NCI-H1930 (cell line): ENCODE results near the gene LSMEM2.
A peak's percentile ranks its signal among the peaks of the same experiment; 100 is the strongest.
"Not testable (repeated sequence)": the region's sequence is repeated elsewhere in the genome, so short reads cannot be mapped to it uniquely, and the experiment has no call there.

Experiments used
- DNase-seq, 2 experiments: peaks; one replicate each; lab custom pipeline; 2025; lab: John Stamatoyannopoulos, UW

Gene LSMEM2

GRCh38 chr3:50264964-50265485 lies 13.9 kb upstream of the LSMEM2 start:
- no peak for DNase-seq

DNA sequence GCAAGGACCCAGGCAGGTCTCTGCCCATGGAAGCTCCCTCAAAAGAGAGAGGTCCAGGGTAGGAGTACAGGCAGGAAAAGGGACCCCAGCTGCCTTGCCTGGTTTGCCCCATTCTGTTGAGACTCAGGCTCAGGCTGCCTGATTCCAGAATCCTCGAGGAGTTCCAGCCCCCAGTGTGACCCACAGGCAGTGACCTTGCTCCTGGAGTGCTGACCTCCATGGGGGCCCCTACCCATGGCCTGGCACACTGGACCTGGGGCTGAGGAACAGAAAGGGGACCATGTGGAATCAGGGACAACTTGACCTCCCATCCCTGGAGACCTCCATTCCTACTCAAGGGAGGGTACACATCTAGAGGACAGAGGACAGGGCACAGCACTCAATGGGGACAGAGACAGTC lies 13.3 kb upstream of the LSMEM2 start:
- DNase-seq: no peak

DNA sequence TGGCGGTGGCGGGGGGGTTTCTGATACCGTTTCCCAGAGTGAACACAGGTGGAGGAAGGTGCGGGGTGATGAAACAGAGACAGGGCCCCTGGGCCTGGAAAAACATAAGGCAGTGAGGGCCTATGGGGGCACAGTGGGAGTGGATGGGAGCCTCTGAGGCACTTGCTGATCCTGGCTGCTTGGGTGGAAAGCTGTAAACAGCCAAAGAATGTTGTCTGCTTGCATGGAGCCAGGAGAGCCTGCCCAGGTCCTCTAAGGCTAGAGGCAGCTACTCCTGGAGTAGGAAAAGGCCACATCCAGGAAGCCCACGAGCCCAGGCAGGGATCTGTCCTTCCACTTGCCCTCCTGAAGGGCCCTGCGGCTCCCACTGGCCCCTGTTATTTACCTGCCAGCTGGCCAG lies 12.9 kb upstream of the LSMEM2 start:
- no peak for DNase-seq

- no peak for DNase-seq
Observed at GRCh38 chr3:50266836-50267235, 12.1 kb upstream of the LSMEM2 start.

- no peak for DNase-seq
Observed at GRCh38 chr3:50267280-50267913, 11.5 kb upstream of the LSMEM2 start.

GRCh38 chr3:50268276-50268675 lies 10.6 kb upstream of the LSMEM2 start:
- DNase-seq: no peak

DNA sequence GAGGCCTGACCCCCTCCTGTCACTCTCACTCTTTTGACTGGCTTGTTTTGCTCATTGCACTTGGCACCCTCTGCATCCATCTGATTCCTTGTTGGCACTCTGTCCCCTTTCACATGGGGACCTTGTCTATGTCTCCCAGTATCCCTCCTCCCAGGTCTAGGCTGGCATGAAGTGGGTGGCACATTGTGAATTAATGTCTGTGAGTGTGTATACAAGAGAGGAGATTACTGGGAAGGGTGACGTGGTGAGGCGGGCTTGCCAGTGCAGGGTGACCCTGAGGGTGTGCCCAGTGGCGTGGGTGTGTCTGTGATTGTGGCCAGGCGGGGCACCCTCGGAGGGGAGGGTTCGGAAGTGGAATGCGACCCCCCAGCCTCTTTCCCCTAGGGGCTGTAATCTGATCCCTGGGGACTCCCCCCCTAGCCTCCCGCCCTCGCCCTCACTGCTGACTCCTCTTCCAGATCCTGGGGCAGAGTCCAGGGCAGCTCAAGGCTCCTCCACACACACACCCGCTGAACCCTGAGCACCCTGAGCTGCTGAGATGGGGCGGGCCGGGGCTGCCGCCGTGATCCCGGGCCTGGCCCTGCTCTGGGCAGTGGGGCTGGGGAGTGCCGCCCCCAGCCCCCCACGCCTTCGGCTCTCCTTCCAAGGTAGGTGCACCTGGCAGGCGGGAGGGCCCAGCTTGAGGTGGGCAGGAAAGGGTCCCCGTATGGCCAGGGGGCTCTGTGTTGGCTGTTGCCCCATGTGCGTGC lies 10.0 kb upstream of the LSMEM2 start, which contains the start of gene SEMA3B:
SEMA3B (plus strand) TSS at position 445 of the 749 bp plus-strand sequence; CDS start at position 539, 94 bp downstream.
- DNase-seq: no peak

GRCh38 chr3:50269460-50269859 lies 9.4 kb upstream of the LSMEM2 start:
- DNase-seq: no peak

- DNase-seq: no peak
Observed at GRCh38 chr3:50269977-50270413, 8.9 kb upstream of the LSMEM2 start.

DNA sequence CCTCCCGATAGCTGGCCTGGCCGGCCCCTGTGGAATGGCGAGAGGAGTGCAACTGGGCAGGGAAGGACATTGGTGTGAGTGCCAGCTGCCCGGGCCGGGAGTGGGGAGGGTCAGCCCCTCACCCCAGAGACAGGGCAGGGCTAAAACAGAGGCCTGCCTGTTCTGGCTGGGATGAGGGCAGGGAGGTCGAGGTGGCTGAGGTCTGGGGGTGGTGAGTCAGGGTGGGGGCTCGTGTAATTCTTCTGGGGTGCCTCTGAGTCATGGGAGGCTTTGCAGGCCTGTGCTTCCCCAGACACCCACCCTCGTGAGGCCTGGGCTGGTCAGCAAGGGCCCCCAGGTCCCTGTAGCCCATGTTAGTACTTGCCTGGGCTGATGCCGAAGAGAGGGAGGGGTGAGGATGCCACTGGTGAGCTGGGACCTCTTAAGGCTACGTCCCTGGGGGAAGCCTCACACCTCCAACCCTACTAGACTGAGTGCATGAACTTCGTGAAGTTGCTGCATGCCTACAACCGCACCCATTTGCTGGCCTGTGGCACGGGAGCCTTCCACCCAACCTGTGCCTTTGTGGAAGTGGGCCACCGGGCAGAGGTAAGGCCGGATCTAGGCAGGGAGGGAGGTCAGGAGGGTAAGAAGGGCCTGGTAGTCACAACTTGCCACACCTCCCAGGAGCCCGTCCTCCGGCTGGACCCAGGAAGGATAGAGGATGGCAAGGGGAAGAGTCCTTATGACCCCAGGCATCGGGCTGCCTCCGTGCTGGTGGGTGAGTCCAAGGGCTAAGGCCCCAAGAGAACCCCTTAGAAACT lies 8.3 kb upstream of the LSMEM2 start:
- DNase-seq: no peak

DNA sequence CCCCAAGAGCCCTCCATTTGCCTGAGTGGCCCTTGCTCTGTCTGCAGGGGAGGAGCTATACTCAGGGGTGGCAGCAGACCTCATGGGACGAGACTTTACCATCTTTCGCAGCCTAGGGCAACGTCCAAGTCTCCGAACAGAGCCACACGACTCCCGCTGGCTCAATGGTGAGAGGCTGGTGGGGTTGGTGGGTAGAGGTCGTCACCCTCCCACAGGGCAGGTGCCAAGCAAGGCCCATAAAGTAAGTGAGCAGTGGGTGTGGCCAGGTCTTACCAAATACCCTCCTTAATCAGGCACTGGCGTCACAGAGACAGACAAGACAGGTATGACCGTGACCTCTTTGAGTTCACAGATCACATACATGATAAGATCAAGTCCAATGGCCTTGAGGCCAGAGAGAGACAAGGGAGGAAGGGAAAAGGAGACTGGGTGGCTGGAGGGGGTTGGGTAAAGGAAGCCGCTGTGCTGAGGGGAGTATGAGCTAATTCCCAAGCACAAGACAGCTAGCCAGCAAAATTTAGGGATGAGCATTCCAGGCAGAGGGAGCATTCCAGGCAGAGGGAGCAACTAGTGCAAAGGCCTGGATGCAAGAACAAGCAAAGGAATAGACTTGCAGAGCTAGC lies 7.5 kb upstream of the LSMEM2 start:
- DNase-seq: no peak

- not testable (repeated sequence) for DNase-seq
Observed at GRCh38 chr3:50272538-50272910, 6.4 kb upstream of the LSMEM2 start.

- DNase-seq: peak; percentile 33 to 74
Observed at GRCh38 chr3:50272911-50273688, 5.8 kb upstream of the LSMEM2 start.

DNA sequence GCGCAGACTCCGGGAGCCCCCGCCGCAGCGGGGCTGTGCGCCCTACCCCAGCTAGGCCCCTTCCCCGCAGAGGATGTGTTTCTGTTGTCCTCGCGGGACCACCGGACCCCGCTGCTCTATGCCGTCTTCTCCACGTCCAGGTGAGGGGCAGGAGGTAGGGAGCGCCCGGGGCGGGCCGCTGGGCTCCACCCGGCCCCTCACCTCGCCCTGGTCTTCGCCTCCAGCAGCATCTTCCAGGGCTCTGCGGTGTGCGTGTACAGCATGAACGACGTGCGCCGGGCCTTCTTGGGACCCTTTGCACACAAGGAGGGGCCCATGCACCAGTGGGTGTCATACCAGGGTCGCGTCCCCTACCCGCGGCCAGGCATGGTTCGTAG lies 5.2 kb upstream of the LSMEM2 start:
- DNase-seq: no peak

DNA sequence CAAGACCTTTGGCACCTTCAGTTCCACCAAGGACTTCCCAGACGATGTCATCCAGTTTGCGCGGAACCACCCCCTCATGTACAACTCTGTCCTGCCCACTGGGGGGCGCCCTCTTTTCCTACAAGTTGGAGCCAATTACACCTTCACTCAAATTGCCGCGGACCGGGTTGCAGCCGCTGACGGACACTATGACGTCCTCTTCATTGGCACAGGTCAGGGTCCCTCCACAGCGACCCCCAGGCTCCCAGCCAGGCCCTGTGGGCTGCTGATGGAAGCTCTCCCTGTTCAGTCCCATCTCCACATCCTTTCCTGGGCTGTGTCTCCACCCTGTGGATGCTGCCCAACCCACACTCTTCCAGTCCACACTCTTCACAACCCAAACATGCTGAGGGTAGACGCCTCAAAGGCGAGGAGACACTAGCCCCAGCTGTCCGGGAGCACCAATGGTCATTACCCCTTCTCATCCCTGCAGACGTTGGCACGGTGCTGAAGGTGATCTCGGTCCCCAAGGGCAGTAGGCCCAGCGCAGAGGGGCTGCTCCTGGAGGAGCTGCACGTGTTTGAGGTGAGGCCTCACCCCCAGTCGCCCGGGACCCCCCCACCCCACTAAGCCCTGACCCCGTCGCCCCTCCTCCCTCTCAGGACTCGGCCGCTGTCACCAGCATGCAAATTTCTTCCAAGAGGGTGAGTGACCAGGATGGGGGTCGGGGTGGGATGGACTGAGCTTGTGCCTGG lies 4.3 kb upstream of the LSMEM2 start:
- DNase-seq: peak; percentile 39 to 56

- no peak for DNase-seq
Observed at GRCh38 chr3:50275141-50275995, 3.5 kb upstream of the LSMEM2 start.

DNA sequence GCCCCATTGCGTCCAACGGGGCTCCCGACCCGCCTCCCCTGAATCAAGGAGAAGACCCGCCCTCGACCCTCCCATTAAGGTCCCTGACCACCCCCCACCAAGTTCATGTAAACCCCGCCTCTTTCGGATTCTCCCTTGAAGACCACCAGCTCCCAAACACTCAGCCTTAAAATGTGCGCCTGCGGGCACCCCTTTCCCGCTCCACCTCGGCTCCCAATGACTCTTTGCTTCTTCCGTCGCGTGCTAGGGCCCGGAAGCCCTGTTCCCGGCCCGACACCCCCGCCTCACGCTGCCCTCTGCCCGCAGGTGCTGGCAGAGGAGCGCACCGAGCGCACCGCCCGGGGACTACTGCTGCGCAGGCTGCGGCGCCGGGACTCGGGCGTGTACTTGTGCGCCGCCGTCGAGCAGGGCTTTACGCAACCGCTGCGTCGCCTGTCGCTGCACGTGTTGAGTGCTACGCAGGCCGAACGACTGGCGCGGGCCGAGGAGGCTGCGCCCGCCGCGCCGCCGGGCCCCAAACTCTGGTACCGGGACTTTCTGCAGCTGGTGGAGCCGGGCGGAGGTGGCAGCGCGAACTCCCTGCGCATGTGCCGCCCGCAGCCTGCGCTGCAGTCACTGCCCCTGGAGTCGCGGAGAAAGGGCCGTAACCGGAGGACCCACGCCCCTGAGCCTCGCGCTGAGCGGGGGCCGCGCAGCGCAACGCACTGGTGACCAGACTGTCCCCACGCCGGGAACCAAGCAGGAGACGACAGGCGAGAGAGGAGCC lies 2.7 kb upstream of the LSMEM2 start:
- DNase-seq: peak; percentile 14 to 17

DNA sequence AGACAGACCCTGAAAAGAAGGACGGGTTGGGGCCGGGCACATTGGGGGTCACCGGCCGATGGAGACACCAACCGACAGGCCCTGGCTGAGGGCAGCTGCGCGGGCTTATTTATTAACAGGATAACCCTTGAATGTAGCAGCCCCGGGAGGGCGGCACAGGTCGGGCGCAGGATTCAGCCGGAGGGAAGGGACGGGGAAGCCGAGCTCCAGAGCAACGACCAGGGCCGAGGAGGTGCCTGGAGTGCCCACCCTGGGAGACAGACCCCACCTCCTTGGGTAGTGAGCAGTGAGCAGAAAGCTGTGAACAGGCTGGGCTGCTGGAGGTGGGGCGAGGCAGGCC lies 2.2 kb upstream of the LSMEM2 start:
- no peak for DNase-seq
